GDM1 (cell line): ENCODE measurements around the gene AAMDC.
"Not testable (repeated sequence)": the region's sequence is repeated elsewhere in the genome, so short reads cannot be mapped to it uniquely, and the experiment has no call there.

Source experiments
- DNase-seq: peaks from one replicate; lab custom pipeline; 2025; lab: John Stamatoyannopoulos, UW

AAMDC gene

GRCh38 chr11:77886401-77886800, 65.5 kb downstream of the AAMDC start:
- DNase-seq = no peak

GRCh38 chr11:77889045-77889444, 68.1 kb downstream of the AAMDC start:
- DNase-seq = not testable (repeated sequence)

GRCh38 chr11:77890100-77890614, 69.2 kb downstream of the AAMDC start:
- DNase-seq = not testable (repeated sequence)

GRCh38 chr11:77890619-77891056, 69.7 kb downstream of the AAMDC start:
- not testable (repeated sequence) for DNase-seq

- DNase-seq = not testable (repeated sequence)
Observed at GRCh38 chr11:77891256-77891655, 70.3 kb downstream of the AAMDC start.

GRCh38 chr11:77891703-77892102, 70.8 kb downstream of the AAMDC start:
- DNase-seq = not testable (repeated sequence)

GRCh38 chr11:77894949-77895348, 74.0 kb downstream of the AAMDC start:
- DNase-seq = not testable (repeated sequence)

GRCh38 chr11:77908835-77909234, 87.9 kb downstream of the AAMDC start:
- no peak for DNase-seq

- DNase-seq = no peak
Observed at GRCh38 chr11:77909277-77909676, 88.3 kb downstream of the AAMDC start.

GRCh38 chr11:77910828-77911227, 89.9 kb downstream of the AAMDC start:
- DNase-seq = not testable (repeated sequence)

- not testable (repeated sequence) for DNase-seq
Observed at GRCh38 chr11:77913608-77914306, 92.8 kb downstream of the AAMDC start.

GRCh38 chr11:77914307-77914791, 93.4 kb downstream of the AAMDC start:
- DNase-seq = not testable (repeated sequence)

- DNase-seq = not testable (repeated sequence)
Observed at GRCh38 chr11:77917713-77918112, 96.8 kb downstream of the AAMDC start.
